HuH-7.5 (cell line): ENCODE measurements around the gene KATNAL1.
"Not testable (repeated sequence)": the region's sequence is repeated elsewhere in the genome, so short reads cannot be mapped to it uniquely, and the experiment has no call there.

ENCODE experiments used
- DNase-seq: peaks from one replicate; pipeline ENCODE4 v3.0.0; 2011; ENCODE audit warnings: low spot score

Gene KATNAL1

GRCh38 chr13:30211745-30212144, 95.6 kb downstream of the KATNAL1 start:
- DNase-seq = no peak

- DNase-seq = no peak
Measured at GRCh38 chr13:30204564-30204963, 102.8 kb downstream of the KATNAL1 start.

GRCh38 chr13:30196025-30196424, 111.3 kb downstream of the KATNAL1 start:
- DNase-seq = no peak

- no peak for DNase-seq
Measured at GRCh38 chr13:30194906-30195305, 112.4 kb downstream of the KATNAL1 start.

GRCh38 chr13:30193279-30194234, 113.8 kb downstream of the KATNAL1 start:
- DNase-seq = no peak

GRCh38 chr13:30192320-30193093, 114.8 kb downstream of the KATNAL1 start:
- DNase-seq = no peak

- DNase-seq = no peak
Measured at GRCh38 chr13:30191491-30192100, 115.8 kb downstream of the KATNAL1 start.

GRCh38 chr13:30186634-30187415, 120.5 kb downstream of the KATNAL1 start:
- DNase-seq = no peak

- DNase-seq = no peak
Measured at GRCh38 chr13:30181888-30182651, 125.3 kb downstream of the KATNAL1 start.

- no peak for DNase-seq
Measured at GRCh38 chr13:30179597-30180276, 127.6 kb downstream of the KATNAL1 start.

GRCh38 chr13:30178976-30179375, 128.4 kb downstream of the KATNAL1 start:
- no peak for DNase-seq

- no peak for DNase-seq
Measured at GRCh38 chr13:30175166-30175565, 132.2 kb downstream of the KATNAL1 start.

- DNase-seq = not testable (repeated sequence)
Measured at GRCh38 chr13:30174250-30174649, 133.1 kb downstream of the KATNAL1 start.

GRCh38 chr13:30173303-30173610, 134.1 kb downstream of the KATNAL1 start:
- no peak for DNase-seq

GRCh38 chr13:30172593-30173302, 134.6 kb downstream of the KATNAL1 start:
- DNase-seq = no peak

- DNase-seq = no peak
Measured at GRCh38 chr13:30170569-30170968, 136.8 kb downstream of the KATNAL1 start.

- DNase-seq = no peak
Measured at GRCh38 chr13:30169442-30169841, 137.9 kb downstream of the KATNAL1 start.

GRCh38 chr13:30165796-30166195, 141.6 kb downstream of the KATNAL1 start:
- no peak for DNase-seq

GRCh38 chr13:30165071-30165470, 142.3 kb downstream of the KATNAL1 start:
- DNase-seq = no peak

GRCh38 chr13:30164146-30164545, 143.2 kb downstream of the KATNAL1 start:
- DNase-seq = no peak
